ENCODE measurements around the gene ISCA1. TPM values are rescaled to one million over a fixed set of nuclear protein-coding genes. Genes with fewer than 3 reads are reported as not detected.

The ISCA1 gene
- total and polyA plus RNA-seq, 2 donors (not counting 3 experiments of a cell fraction or from before 2014, with no cell fraction given) = 14.2 to 22.2 TPM

GRCh38 chr9:86308687-86309086, 26.3 kb upstream of the ISCA1 start:
- no peak overlapping the region for H3K4me2 ChIP-seq (ENCODE audit: insufficient read depth, low read length)
- H3K36me3 ChIP-seq (ENCODE audit: control insufficient read depth in 2 of 2, extremely low read depth in 1 of 2, insufficient read depth in 2 of 2, low read length in 2 of 2) = peaks cover 5 to 9% of the 10 kb centered on the region in 2 experiments
- H2AFZ ChIP-seq (ENCODE audit: low read depth, low read length) = no peak overlapping the region
- H3K27ac ChIP-seq (ENCODE audit: insufficient read depth, low read depth, low read length) = no peak overlapping the region
- dilution Hi-C loops (cut with MboI; ENCODE audit: extremely low pct_ligation_motif_present, low sequenced_read_pairs) (no loop called here), intact Hi-C loops (cut with micrococcal nuclease) (no loop called here)
- no peak overlapping the region for H3K4me3 ChIP-seq (replicated peaks in 1 of 3; ENCODE audit: insufficient read depth in 1 of 3, low read depth in 1 of 3, low read length in 3 of 3)
- ChIA-PET POLR2A (interaction anchor here (0.5 kb wide), 1 partner anchor 14 kb away, joined by 3 read pairs; no protein-coding TSS in a partner anchor), CTCF (interaction anchor here (0.7 to 1.4 kb wide), 4 partner anchors 10 to 42 kb away, joined by 3 to 4 read pairs (median 4); no protein-coding TSS in a partner anchor)
- H3K9me1 ChIP-seq (replicated peaks; ENCODE audit: control insufficient read depth, extremely low read depth, insufficient read depth, low read length) = no peaks in the 10 kb centered on the region
- no peak for FAIRE-seq
- no peaks in the 10 kb centered on the region for H3K79me2 ChIP-seq (ENCODE audit: control insufficient read depth, insufficient read depth, low read length)
- no peaks in the 10 kb centered on the region for H4K20me1 ChIP-seq (replicated peaks; ENCODE audit: control insufficient read depth, extremely low read depth, insufficient read depth, low read length)
- no peaks in the 10 kb centered on the region for H3K27me3 ChIP-seq (ENCODE audit: control insufficient read depth in 2 of 2, insufficient read depth in 2 of 2, low read length in 2 of 2)
- no peak overlapping the region for H3K9ac ChIP-seq (replicated peaks; ENCODE audit: extremely low read depth, insufficient read depth, low read length)
- H3K9me3 ChIP-seq (replicated peaks; ENCODE audit: control insufficient read depth, insufficient read depth, low read length) = no peaks in the 10 kb centered on the region
- no peak for DNase-seq (ENCODE audit: low read depth, low spot score)
- BruUV-seq (replicated peaks) = no TSS peak
- TF ChIP-seq POLR2AphosphoS5 (IDR thresholded peaks at IDR 0.05; ENCODE audit: insufficient read depth, low read depth, low read length) (no peak), CTCF (IDR thresholded peaks at IDR 0.05; ENCODE audit: extremely low read depth in 1 of 2, insufficient read depth in 1 of 2, low read depth in 1 of 2, low read length in 2 of 2) (no peak), EZH2 (IDR thresholded peaks at IDR 0.05; ENCODE audit: borderline replicate concordance, low read depth, low read length, severe bottlenecking) (no peak), FOS (IDR thresholded peaks at IDR 0.05; ENCODE audit: borderline replicate concordance, insufficient read depth, low read length) (no peak), GATA2 (IDR thresholded peaks at IDR 0.05; ENCODE audit: insufficient read depth, insufficient read length, low read depth, low read length) (no peak), JUN (IDR thresholded peaks at IDR 0.05; ENCODE audit: borderline replicate concordance, insufficient read depth, insufficient read length, low read depth) (no peak), POLR2A (IDR thresholded peaks at IDR 0.05; ENCODE audit: low read depth, low read length) (no peak), MAX (IDR thresholded peaks at IDR 0.05; ENCODE audit: insufficient read depth, insufficient read length) (no peak), MYC (IDR thresholded peaks at IDR 0.05; ENCODE audit: low read depth, low read length) (no peak)
- peaks cover 3% of the 10 kb centered on the region for H3K4me1 ChIP-seq (ENCODE audit: control insufficient read depth, extremely low read depth, insufficient read depth, low read length)
